Keratinocyte (primary cell): ENCODE measurements around the gene TBX3.

Source experiments
- CTCF ChIP-seq, 3 experiments: IDR thresholded peaks in 1 of 3; conservative IDR thresholded peaks in 1 of 3; optimal IDR thresholded peaks in 1 of 3; 2 replicates in 2 of 3; 3 replicates in 1 of 3; pipeline versions ENCODE3 to v1.5.1; 2011; ENCODE audit warnings: low read length in 3 of 3, mild to moderate bottlenecking in 3 of 3, moderate library complexity in 2 of 3, control low read depth in 1 of 3, inconsistent platforms in 1 of 3; ENCODE audit not compliant: insufficient read depth in 2 of 3; ENCODE audit errors: extremely low read depth in 1 of 3
- EZH2 ChIP-seq: IDR thresholded peaks from one replicate; pipeline ENCODE4 v1.6.1; 2012; ENCODE audit warnings: inconsistent platforms, mild to moderate bottlenecking, low read length, moderate library complexity

GRCh38 chr12:114671066-114671442 lies 12.9 kb downstream of the TBX3 start:
- TF ChIP-seq CTCF (optimal IDR thresholded peaks at IDR 0.05 in 1 of 3, IDR thresholded peaks at IDR 0.05 in 1 of 3, conservative IDR thresholded peaks at IDR 0.05 in 1 of 3; ENCODE audit: extremely low read depth in 1 of 3, insufficient read depth in 2 of 3, low read length in 3 of 3) (no peak), EZH2 (no peak)
